Endometrium (tissue), 2 donors: ENCODE data around the gene DUS1L.

Experiments used
- FAIRE-seq: peaks from 2 replicates; lab custom pipeline; 2012; peaks lifted over from hg19 to GRCh38; lab: Jason Lieb, UNC
- donor health status: control.
- donor health status: control.

The DUS1L gene

GRCh38 chr17:82100502-82101298 lies 35.1 kb upstream of the DUS1L start:
- no peak for FAIRE-seq

GRCh38 chr17:82098939-82099763 lies 33.5 kb upstream of the DUS1L start:
- FAIRE-seq: no peak

- no peak for FAIRE-seq
These were observed 32.8 kb upstream of the DUS1L start, which contains the start of gene FASN for GRCh38 chr17:82098169-82098938. FASN (minus strand) TSS chr17:82098236; CDS start chr17:82096445, 1,791 bp downstream.

GRCh38 chr17:82097919-82098168 lies 32.2 kb upstream of the DUS1L start:
- FAIRE-seq: no peak

- no peak for FAIRE-seq
These were observed 31.7 kb upstream of the DUS1L start for GRCh38 chr17:82097184-82097918.

GRCh38 chr17:82096709-82097183 lies 31.1 kb upstream of the DUS1L start:
- FAIRE-seq: no peak

GRCh38 chr17:82095777-82096708 lies 30.4 kb upstream of the DUS1L start:
- FAIRE-seq: no peak

GRCh38 chr17:82094931-82095776 lies 29.6 kb upstream of the DUS1L start:
- FAIRE-seq: no peak

GRCh38 chr17:82092995-82093751 lies 27.6 kb upstream of the DUS1L start:
- FAIRE-seq: no peak

GRCh38 chr17:82092628-82092994 lies 27.0 kb upstream of the DUS1L start:
- FAIRE-seq: no peak

GRCh38 chr17:82092094-82092586 lies 26.5 kb upstream of the DUS1L start:
- FAIRE-seq: no peak

GRCh38 chr17:82091264-82092066 lies 25.9 kb upstream of the DUS1L start:
- no peak for FAIRE-seq

GRCh38 chr17:82090549-82091263 lies 25.1 kb upstream of the DUS1L start:
- no peak for FAIRE-seq

- no peak for FAIRE-seq
These were observed 24.3 kb upstream of the DUS1L start for GRCh38 chr17:82089723-82090548.

GRCh38 chr17:82088838-82089722 lies 23.5 kb upstream of the DUS1L start:
- FAIRE-seq: no peak
